ENCODE data around the gene LZTS3.

GRCh38 chr20:3208786-3209256, 35.5 kb upstream of the LZTS3 start:
- TF ChIP-seq EZH2phosphoT487 (IDR thresholded peaks at IDR 0.05; ENCODE audit: insufficient read depth, low read depth) = no peak
- no peak for TF ChIP-seq EZH2 (IDR thresholded peaks at IDR 0.05; ENCODE audit: insufficient read depth, poor library complexity, severe bottlenecking)

All from GM23248 (cell line).